Measurements from ENCODE around the gene SLF2. TPM values are rescaled to one million over a fixed set of nuclear protein-coding genes. Genes with fewer than 3 reads are reported as not detected.

SLF2 gene
- total and polyA plus RNA-seq, 2 of the 13 experiments (the other 11 are each of a cell fraction or from before 2014, with no cell fraction given): 12.2 to 48.1 TPM

DNA sequence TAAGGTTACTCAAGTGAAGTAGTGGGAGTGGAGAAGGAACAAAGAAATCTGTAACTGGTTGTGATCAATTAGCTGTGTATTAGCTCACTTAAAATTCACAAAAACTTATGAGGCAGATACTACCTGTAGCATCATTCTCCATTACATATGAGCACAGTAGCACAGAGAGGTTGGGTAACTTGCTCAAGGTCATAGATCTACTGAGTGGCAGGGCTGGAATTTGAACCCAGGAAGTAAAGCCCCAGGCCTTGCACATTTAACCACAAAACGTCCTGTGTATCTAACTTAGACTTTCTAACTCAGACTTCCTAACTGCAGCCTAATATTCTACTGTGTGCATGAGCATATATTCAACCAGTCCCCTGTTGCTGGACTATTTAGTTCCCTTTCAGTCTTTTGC lies 5.6 kb upstream of the SLF2 start (continued):
- TF ChIP-seq, protein P1, sequence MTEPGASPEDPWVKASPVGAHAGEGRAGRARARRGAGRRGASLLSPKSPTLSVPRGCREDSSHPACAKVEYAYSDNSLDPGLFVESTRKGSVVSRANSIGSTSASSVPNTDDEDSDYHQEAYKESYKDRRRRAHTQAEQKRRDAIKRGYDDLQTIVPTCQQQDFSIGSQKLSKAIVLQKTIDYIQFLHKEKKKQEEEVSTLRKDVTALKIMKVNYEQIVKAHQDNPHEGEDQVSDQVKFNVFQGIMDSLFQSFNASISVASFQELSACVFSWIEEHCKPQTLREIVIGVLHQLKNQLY (CRISPR knock-in tag; IDR thresholded peaks at IDR 0.05): no peak
- TF ChIP-seq NONO (IDR thresholded peaks at IDR 0.05) (no peak), NONO (CRISPR knock-in tag; conservative IDR thresholded peaks at IDR 0.05) (peak; percentile 41; the same call in 1 of the 2 replicates), CBX2 (IDR thresholded peaks at IDR 0.05; ENCODE audit: low read depth, low read length) (no peak), CBX2 (CRISPR knock-in tag; IDR thresholded peaks at IDR 0.05; ENCODE audit: low read depth) (no peak), SP1 (IDR thresholded peaks at IDR 0.05) (no peak), SP1 (CRISPR knock-in tag; IDR thresholded peaks at IDR 0.05) (no peak), ATF7-NPFF (CRISPR knock-in tag; IDR thresholded peaks at IDR 0.05; ENCODE audit: low read depth) (no peak), KDM6A (CRISPR knock-in tag; IDR thresholded peaks at IDR 0.05; ENCODE audit: low read depth) (peak; percentile 69; the same call in 1 of the 2 replicates), ZNF143 (CRISPR knock-in tag; IDR thresholded peaks at IDR 0.05) (no peak), ZMAT3 (CRISPR knock-in tag; conservative IDR thresholded peaks at IDR 0.05) (no peak), ZNF564 (CRISPR knock-in tag; IDR thresholded peaks at IDR 0.05) (no peak), ZNF383 (CRISPR knock-in tag; IDR thresholded peaks at IDR 0.05; ENCODE audit: borderline replicate concordance) (no peak), NFKB2 (CRISPR knock-in tag; IDR thresholded peaks at IDR 0.05; ENCODE audit: borderline replicate concordance) (no peak), ZNF768 (CRISPR knock-in tag; IDR thresholded peaks at IDR 0.05) (peak; percentile 72; the same call in 1 of the 2 replicates), HDAC6 (IDR thresholded peaks at IDR 0.05; ENCODE audit: low read depth, low read length) (no peak), HHEX (CRISPR knock-in tag; IDR thresholded peaks at IDR 0.05) (no peak), ARNTL (CRISPR knock-in tag; IDR thresholded peaks at IDR 0.05) (no peak), ZSCAN31 (CRISPR knock-in tag; IDR thresholded peaks at IDR 0.05; ENCODE audit: low read depth) (0 out of 2 replicates have a peak, but pooled peaks have one; percentile 64), HIVEP1 (CRISPR knock-in tag; IDR thresholded peaks at IDR 0.05) (no peak), CREM (IDR thresholded peaks at IDR 0.05) (peak; percentile 54; the same call in 1 of the 2 replicates), CREM (CRISPR knock-in tag; IDR thresholded peaks at IDR 0.05) (no peak), NPAS2 (CRISPR knock-in tag; IDR thresholded peaks at IDR 0.05; ENCODE audit: borderline replicate concordance) (no peak), MTF1 (CRISPR knock-in tag; IDR thresholded peaks at IDR 0.05) (no peak)
- TF ChIP-seq, protein P2, sequence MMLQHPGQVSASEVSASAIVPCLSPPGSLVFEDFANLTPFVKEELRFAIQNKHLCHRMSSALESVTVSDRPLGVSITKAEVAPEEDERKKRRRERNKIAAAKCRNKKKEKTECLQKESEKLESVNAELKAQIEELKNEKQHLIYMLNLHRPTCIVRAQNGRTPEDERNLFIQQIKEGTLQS (CRISPR knock-in tag; IDR thresholded peaks at IDR 0.05): no peak
- TF ChIP-seq, protein P3, sequence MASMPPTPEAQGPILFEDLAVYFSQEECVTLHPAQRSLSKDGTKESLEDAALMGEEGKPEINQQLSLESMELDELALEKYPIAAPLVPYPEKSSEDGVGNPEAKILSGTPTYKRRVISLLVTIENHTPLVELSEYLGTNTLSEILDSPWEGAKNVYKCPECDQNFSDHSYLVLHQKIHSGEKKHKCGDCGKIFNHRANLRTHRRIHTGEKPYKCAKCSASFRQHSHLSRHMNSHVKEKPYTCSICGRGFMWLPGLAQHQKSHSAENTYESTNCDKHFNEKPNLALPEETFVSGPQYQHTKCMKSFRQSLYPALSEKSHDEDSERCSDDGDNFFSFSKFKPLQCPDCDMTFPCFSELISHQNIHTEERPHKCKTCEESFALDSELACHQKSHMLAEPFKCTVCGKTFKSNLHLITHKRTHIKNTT (CRISPR knock-in tag; IDR thresholded peaks at IDR 0.05): no peak
- TF ChIP-seq, protein P4, sequence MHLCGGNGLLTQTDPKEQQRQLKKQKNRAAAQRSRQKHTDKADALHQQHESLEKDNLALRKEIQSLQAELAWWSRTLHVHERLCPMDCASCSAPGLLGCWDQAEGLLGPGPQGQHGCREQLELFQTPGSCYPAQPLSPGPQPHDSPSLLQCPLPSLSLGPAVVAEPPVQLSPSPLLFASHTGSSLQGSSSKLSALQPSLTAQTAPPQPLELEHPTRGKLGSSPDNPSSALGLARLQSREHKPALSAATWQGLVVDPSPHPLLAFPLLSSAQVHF (CRISPR knock-in tag; IDR thresholded peaks at IDR 0.05): no peak
- TF ChIP-seq, protein P5, sequence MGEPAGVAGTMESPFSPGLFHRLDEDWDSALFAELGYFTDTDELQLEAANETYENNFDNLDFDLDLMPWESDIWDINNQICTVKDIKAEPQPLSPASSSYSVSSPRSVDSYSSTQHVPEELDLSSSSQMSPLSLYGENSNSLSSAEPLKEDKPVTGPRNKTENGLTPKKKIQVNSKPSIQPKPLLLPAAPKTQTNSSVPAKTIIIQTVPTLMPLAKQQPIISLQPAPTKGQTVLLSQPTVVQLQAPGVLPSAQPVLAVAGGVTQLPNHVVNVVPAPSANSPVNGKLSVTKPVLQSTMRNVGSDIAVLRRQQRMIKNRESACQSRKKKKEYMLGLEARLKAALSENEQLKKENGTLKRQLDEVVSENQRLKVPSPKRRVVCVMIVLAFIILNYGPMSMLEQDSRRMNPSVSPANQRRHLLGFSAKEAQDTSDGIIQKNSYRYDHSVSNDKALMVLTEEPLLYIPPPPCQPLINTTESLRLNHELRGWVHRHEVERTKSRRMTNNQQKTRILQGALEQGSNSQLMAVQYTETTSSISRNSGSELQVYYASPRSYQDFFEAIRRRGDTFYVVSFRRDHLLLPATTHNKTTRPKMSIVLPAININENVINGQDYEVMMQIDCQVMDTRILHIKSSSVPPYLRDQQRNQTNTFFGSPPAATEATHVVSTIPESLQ (CRISPR knock-in tag; conservative IDR thresholded peaks at IDR 0.05): no peak; the same call in 1 of the 2 replicates
- TF ChIP-seq, protein P6, sequence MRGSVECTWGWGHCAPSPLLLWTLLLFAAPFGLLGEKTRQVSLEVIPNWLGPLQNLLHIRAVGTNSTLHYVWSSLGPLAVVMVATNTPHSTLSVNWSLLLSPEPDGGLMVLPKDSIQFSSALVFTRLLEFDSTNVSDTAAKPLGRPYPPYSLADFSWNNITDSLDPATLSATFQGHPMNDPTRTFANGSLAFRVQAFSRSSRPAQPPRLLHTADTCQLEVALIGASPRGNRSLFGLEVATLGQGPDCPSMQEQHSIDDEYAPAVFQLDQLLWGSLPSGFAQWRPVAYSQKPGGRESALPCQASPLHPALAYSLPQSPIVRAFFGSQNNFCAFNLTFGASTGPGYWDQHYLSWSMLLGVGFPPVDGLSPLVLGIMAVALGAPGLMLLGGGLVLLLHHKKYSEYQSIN (CRISPR knock-in tag; IDR thresholded peaks at IDR 0.05; ENCODE audit: borderline replicate concordance): no peak

All from HepG2 (cell line).